Neural cell (in vitro differentiated cells): ENCODE measurements around the gene VWA3A. TPM values are rescaled to one million over a fixed set of nuclear protein-coding genes. Genes with fewer than 3 reads are reported as not detected.

ENCODE experiments used
- H2AFZ ChIP-seq: fragments of 200-600, 300-800 bp; sonication (generic), shearing (Covaris generic); 2 replicates; pipeline ENCODE4 v1.6.0; 2014; ENCODE audit warnings: low read depth, mild to moderate bottlenecking, antibody characterized with exemption, low read length, moderate library complexity
- H3F3A ChIP-seq: fragments of 200-600 bp; shearing (Covaris generic); 2 replicates; pipeline ENCODE4 v1.6.1; 2016; ENCODE audit warnings: mild to moderate bottlenecking, moderate library complexity, mixed read lengths, antibody characterized with exemption, low read length; ENCODE audit not compliant: insufficient read depth, poor library complexity, severe bottlenecking
- H3K27ac ChIP-seq: fragments of 200-600, 300-800 bp; sonication (generic), shearing (Covaris generic); 2 replicates; pipeline ENCODE4 v1.5.1; 2014; ENCODE audit warnings: mild to moderate bottlenecking, low read length, moderate library complexity
- H3K27me3 ChIP-seq: fragments of 300-800, 200-600 bp; sonication (generic), shearing (Covaris generic); 2 replicates; pipeline ENCODE4 v1.6.0; 2014; ENCODE audit warnings: mild to moderate bottlenecking, low read depth, low read length, moderate library complexity; ENCODE audit not compliant: insufficient read depth
- H3K36me3 ChIP-seq: fragments of 300-800, 200-600 bp; sonication (generic), shearing (Covaris generic); 2 replicates; pipeline ENCODE4 v1.5.1; 2014; ENCODE audit warnings: mild to moderate bottlenecking, antibody characterized with exemption, low read length, moderate library complexity; ENCODE audit not compliant: insufficient read depth
- H3K4me2 ChIP-seq: fragments of 300-800, 200-600 bp; sonication (generic), shearing (Covaris generic); 2 replicates; pipeline ENCODE4 v1.6.0; 2014; ENCODE audit warnings: mild to moderate bottlenecking, low read length
- H3K4me3 ChIP-seq: fragments of 300-800, 200-600 bp; sonication (generic), shearing (Covaris generic); 2 replicates; pipeline ENCODE4 v1.5.1; 2014; ENCODE audit warnings: mild to moderate bottlenecking, low read length, moderate library complexity
- H3K79me2 ChIP-seq: fragments of 200-600 bp; shearing (Covaris generic); replicated peaks from 2 replicates; pipeline ENCODE4 v1.6.0; 2014; ENCODE audit warnings: mild to moderate bottlenecking, low read length, moderate library complexity; ENCODE audit not compliant: insufficient read depth
- H3K9ac ChIP-seq: fragments of 300-800, 200-600 bp; sonication (generic), shearing (Covaris generic); 2 replicates; pipeline ENCODE4 v1.6.1; 2016; ENCODE audit warnings: mild to moderate bottlenecking, low read length, mixed read lengths
- H3K9me2 ChIP-seq: fragments of 200-600 bp; shearing (Covaris generic); 2 replicates; pipeline ENCODE4 v1.6.1; 2016; ENCODE audit warnings: mild to moderate bottlenecking, low read length, mixed read lengths; ENCODE audit not compliant: insufficient read depth
- H3K9me3 ChIP-seq: fragments of 200-600, 300-800 bp; sonication (generic), shearing (Covaris generic); 2 replicates; pipeline ENCODE4 v1.6.1; 2016; ENCODE audit warnings: mild to moderate bottlenecking, mixed run types, low read length, moderate library complexity, mixed read lengths
- H4K20me1 ChIP-seq: fragments of 200-600 bp; shearing (Covaris generic); 2 replicates; pipeline ENCODE4 v1.6.1; 2016; ENCODE audit warnings: mild to moderate bottlenecking, mixed run types; ENCODE audit not compliant: insufficient read depth
- CTCF ChIP-seq: fragments of 450-650 bp; IDR thresholded peaks from 2 replicates; pipeline ENCODE4 v1.5.1; 2014; ENCODE audit warnings: antibody characterized with exemption, mild to moderate bottlenecking, moderate library complexity; ENCODE audit not compliant: poor library complexity, severe bottlenecking
- EP300 ChIP-seq: fragments of 450-650 bp; conservative IDR thresholded peaks from 2 replicates; pipeline ENCODE4 v1.6.1; 2014; ENCODE audit warnings: antibody characterized with exemption, mild to moderate bottlenecking, moderate library complexity; ENCODE audit not compliant: poor library complexity, severe bottlenecking
- EZH2 ChIP-seq: fragments of 200-600, 300-800 bp; shearing (Covaris generic), sonication (generic); IDR thresholded peaks from 2 replicates; pipeline ENCODE4 v1.6.1; 2014; ENCODE audit warnings: antibody characterized with exemption, low read length, borderline replicate concordance, mild to moderate bottlenecking; ENCODE audit not compliant: insufficient read depth, poor library complexity, severe bottlenecking
- MXI1 ChIP-seq: fragments of 450-650 bp; conservative IDR thresholded peaks from 2 replicates; pipeline ENCODE4 v1.6.1; 2014; ENCODE audit warnings: antibody characterized with exemption, mild to moderate bottlenecking; ENCODE audit not compliant: poor library complexity, severe bottlenecking
- POLR2AphosphoS5 ChIP-seq: IDR thresholded peaks from 2 replicates; pipeline ENCODE4 v1.6.1; 2012
- RAD21 ChIP-seq: fragments of 450-650 bp; conservative IDR thresholded peaks from 2 replicates; pipeline ENCODE4 v1.6.1; 2014; ENCODE audit warnings: antibody characterized with exemption, mild to moderate bottlenecking, moderate library complexity
- REST ChIP-seq: IDR thresholded peaks from 2 replicates; pipeline ENCODE4 v1.6.1; 2012; ENCODE audit warnings: borderline replicate concordance
- SMC3 ChIP-seq: fragments of 450-650 bp; conservative IDR thresholded peaks from 2 replicates; pipeline ENCODE4 v1.6.1; 2014; ENCODE audit warnings: antibody characterized with exemption, mild to moderate bottlenecking, moderate library complexity; ENCODE audit not compliant: poor library complexity
- TAF1 ChIP-seq: IDR thresholded peaks from 2 replicates; pipeline ENCODE4 v1.6.1; 2012; ENCODE audit warnings: low read depth
- polyA plus RNA-seq: library from polyadenylated mRNA; depleted of rRNA; stranded (reverse); fragments of >200 nt; gene quantifications from 2 replicates; pipeline ENCODE4 v1.2.3, GENCODE V29; 2014

The VWA3A gene
- polyA plus RNA-seq, 1 donor from 2014 or later: 1.8 TPM

- Histone ChIP-seq H3K27me3 (no peaks in the 10 kb centered on the region), H3K36me3 (no peaks in the 10 kb centered on the region), H3F3A (no peaks in the 10 kb centered on the region), H3K4me3 (no peak overlapping the region), H3K9me3 (no peaks in the 10 kb centered on the region), H3K27ac (no peak overlapping the region), H3K4me2 (no peak overlapping the region), H4K20me1 (no peaks in the 10 kb centered on the region), H3K79me2 (no peaks in the 10 kb centered on the region), H3K9me2 (no peaks in the 10 kb centered on the region), H3K9ac (no peak overlapping the region), H2AFZ (no peak overlapping the region)
- TF ChIP-seq REST (no peak), POLR2AphosphoS5 (no peak), EZH2 (no peak), EP300 (no peak)
These were observed 41.4 kb upstream of the VWA3A start for GRCh38 chr16:22050963-22051362.

GRCh38 chr16:22052980-22053379 lies 39.4 kb upstream of the VWA3A start:
- H3K9me2 ChIP-seq: no peaks in the 10 kb centered on the region
- H3K9ac ChIP-seq: no peak overlapping the region
- H3K27me3 ChIP-seq: no peaks in the 10 kb centered on the region
- TF ChIP-seq EZH2 (no peak), POLR2AphosphoS5 (no peak), MXI1 (no peak), REST (no peak), TAF1 (no peak), RAD21 (no peak), SMC3 (no peak), EP300 (no peak), CTCF (no peak)
- H2AFZ ChIP-seq: no peak overlapping the region
- H3K9me3 ChIP-seq: no peaks in the 10 kb centered on the region
- no peak overlapping the region for H3K4me3 ChIP-seq
- no peaks in the 10 kb centered on the region for H3F3A ChIP-seq
- no peaks in the 10 kb centered on the region for H3K36me3 ChIP-seq
- no peaks in the 10 kb centered on the region for H3K79me2 ChIP-seq
- no peak overlapping the region for H3K4me2 ChIP-seq
- no peaks in the 10 kb centered on the region for H4K20me1 ChIP-seq
- H3K27ac ChIP-seq: no peak overlapping the region
